NCI-H128 (cell line): Measurements from ENCODE around the gene STRIP1.

ENCODE experiments used
- DNase-seq: peaks from one replicate; lab custom pipeline; 2025; ENCODE audit not compliant: unreplicated experiment; lab: John Stamatoyannopoulos, UW

STRIP1 gene

DNA sequence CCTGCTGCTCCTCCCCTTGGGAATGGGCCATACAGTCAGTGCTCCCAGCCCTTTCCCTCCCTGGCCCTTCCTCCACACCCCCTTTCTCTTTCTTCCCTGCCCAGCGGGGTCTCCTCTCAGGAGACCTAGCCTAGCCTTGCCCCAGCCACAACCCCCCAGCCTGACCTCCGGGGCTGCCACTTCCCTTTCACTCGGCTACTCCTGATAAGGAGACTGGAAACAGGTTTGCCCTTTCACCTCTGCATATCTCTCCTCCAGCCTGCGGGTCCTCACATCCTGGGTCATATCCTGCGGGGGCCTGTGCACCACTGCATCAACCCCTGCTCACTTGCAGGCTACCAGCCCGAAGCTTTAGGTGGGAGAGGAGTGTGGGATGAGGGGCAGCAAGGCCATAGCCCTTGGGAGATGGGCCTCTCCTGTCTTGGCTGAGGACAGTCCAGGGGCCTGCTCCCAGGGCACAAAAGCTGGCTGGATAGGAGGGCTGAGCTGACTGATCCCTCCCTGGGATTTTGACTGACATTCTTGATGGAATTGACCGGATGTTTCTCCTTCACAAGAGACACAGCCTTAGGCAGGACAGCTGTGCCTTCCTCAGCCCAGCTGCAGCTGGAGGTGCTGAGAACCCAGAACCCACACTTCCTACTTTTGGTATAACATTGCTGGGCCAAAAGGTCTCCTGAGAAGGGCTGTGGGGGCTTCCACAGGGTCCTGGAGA is 55.3 kb downstream of the STRIP1 start:
- DNase-seq = no peak

DNA sequence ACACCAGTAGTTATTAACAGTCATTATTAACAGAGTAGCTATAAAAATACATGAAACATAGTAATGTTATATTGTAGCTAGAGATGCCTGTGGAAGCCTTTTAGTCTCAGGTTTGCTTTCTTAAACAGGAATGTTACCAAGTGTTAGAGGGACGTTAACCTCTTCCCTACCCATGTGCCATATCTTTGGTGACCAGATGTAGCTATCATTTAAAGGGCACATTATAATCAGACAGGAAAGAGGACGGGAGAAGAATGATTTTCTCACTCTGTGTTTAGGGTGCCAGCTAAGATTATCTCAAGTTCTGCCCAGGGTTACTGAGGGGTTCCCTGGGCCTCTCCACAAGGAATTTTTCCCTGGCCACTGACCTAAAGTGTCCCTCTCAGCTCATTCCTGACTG is 57.0 kb downstream of the STRIP1 start:
- DNase-seq = no peak

DNA sequence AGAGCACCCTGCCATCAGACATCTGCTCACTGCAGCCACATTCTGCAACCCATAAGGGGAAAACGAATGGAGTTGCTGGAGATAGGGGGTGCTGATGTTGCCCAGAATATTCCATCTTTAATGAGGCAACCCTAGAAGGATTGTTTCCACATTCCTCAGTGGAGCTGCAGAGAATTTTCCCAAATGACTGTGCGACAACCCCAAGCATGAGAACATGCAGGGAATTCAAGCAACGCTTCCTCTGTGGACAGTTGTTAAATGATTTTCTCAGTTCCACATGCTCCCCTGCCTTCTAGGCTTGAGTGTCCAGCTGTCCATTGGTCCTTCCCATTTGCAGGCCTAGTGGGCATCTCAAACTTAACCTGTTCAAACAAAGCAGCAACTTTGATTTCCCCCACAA is 57.4 kb downstream of the STRIP1 start:
- no peak for DNase-seq

DNA sequence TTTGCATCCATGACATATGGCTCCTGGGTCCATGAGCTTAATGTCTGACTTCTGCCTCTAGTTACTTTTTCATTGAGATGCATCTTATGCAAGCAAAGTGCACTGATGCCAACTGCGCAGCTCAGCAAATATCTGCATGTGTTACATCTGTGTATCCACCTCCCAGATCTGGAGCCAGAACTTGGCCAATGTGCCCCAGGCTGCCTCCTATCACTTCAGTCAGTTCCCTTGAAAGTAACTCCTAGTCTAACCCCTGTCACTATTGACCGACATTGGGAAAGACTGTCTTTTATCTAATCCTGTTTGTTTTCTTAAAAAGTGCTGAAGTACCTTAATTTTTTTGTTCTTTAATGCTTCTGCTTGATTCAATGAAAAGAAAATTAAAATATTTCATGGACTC is 58.6 kb downstream of the STRIP1 start:
- no peak for DNase-seq

DNA sequence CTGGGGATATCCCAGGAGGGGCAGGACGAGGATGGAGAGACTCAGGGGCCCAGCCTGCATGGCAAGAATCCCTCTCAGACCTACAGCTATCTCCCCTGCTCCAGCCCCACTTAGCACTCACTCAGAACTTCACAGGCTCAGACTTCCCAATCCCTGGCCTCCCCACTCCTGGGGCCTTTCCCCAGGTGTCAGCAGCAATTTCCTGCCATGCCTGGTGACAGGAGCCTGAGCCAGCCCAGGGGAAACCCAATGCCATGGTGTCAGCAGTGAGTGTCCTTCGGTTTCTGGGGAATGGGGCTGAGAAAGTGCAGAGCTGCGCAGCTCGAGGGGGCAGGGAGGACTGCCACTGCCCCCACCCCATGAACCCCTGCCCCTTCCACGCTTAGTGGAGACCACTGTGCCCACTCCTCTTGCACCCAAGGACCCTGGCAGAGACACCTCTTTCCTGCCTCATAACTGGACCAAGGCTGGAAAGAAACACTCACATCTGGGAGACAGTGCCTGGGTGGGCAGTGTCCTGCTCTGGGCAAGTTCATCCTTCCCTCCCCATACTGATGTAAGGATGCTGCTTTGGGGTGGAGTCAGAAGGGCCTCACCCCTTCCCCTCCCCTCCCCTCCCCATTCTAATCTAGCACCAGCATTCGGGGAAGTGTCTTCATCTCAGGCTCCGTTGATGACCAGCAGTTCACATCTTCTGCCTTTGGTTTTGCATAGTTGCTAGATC is 60.7 kb downstream of the STRIP1 start:
- no peak for DNase-seq

DNA sequence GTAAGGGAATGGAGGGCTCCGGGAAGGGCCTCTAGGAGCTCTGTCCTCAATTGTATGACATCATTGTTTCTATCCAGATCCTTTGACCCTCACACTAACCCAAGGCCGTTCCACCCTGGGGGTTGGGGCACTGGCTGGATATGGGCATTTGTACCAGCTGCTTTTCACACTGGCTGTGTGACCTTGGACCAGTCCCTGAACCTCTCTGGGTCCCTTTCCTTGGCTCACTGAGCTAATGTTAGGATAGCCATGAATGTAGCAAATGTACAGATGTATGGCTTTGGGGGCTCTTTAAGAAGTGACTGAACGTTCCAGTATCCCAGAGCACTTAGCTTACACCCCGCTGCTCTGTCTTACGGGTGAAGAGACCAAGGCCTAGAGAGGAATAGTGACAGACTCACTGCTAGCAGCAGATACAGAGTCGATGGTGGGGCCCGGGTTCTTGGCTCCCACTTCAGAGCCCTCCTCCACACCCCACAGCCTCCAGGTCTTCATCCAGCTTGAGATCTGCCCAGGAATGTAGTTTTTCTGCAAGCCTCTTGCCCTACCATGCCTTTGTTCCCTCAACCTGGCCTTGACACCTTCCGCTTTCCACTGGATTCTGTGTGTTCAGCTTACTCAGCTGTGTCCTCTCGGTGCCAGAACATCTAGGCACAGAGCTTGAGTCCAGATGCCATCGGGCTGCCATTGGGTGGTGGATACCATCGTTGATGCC is 63.2 kb downstream of the STRIP1 start:
- DNase-seq = no peak

DNA sequence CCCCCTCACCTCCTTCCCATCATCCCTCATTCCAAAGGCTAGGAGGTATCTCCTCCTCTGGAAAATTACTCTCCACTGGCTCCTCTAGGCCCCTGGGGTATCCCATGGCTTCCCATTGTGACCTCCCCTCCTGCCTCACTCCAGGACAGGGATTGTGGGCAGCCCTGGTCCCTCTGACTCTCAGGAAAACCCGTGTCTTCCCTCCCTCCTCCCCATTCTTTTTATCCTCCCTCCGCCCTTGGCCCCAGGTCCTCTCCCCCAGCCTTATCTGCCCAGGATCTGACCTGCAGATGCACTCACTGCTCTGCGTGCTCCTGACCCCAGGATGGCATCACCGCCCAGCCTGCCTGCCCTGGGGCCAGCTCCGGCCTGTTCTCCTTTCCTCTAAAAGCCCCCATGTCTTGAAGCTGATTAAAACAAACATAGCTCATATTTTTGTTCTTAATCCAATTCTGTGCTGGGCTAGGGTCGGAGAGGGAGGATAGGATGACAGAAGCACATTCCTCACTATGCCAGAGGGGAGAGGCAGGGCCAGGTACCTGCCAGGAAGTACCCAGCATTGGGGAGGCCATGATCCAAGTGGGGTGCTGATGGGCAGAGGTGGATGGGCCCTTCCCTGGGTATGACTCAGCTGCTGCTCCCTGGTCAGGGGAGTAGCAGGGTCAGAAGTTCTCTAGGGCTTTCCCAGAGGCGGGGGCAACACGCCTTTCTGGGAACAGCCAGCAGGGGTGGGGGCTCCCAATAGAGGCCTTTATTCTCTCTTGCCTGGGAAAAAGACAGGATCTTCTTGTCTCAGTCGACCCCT is 64.0 kb downstream of the STRIP1 start:
- no peak for DNase-seq

DNA sequence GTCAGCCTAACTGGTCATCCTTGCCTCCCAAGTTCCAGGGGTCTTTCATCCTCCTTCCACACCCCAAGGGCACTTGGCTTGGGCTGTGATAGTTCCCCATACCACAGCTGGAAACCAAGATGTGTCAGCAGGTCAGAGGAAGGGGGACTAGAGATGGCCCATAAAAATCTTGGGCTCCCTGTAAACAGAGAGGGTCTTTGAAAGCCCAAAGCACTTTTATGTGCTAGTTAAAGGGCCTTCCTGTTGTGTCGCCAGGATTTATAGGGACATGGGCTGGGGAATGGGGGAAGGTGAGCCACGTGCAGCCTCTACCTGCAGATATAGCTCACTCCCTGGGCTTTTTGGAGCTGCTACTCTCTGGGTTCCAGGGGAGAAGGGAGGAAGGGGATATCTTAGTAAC is 65.9 kb downstream of the STRIP1 start:
- DNase-seq = no peak

DNA sequence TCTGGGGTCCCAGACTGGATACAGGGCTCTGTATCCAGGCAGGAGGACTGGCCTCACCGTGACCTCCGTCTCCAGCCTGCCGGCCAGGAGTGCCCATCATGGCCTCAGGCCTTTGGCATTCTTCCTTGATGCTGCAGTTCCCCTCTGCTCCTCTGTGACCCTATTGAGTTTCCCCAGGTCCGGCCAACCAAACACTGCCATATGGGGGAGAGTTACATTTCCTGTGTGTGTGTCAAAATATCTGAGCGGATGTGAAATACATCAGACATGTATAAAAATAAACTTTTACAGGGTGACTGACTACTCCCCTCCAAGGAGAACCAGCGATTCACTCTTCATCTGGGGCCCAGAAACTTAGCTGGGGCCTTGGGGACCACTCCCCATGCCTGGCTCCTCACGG is 67.7 kb downstream of the STRIP1 start:
- DNase-seq = no peak
